Measurements from ENCODE around the gene TCF7L1.

DNA sequence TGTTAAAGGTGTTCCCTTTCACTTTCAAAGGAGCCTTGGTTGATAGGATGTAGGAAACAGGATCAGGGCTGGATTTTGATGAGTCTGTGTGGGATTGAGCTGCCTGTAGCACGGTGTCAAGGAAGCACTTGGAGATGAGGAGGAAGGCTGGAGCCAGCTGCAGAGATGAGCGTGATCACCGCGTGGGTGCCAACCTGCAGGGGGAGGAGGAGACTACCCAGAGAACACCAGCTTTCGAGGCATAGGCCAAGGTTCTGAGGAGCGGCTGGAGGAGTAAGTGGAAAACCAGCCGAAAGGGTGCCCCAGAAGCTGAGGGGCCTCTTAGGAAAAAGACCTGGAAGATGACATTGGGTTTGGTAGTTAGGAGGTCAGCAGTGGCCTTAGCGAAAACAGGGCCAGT, 130.4 kb downstream of the TCF7L1 start:
- TF ChIP-seq, protein P1, sequence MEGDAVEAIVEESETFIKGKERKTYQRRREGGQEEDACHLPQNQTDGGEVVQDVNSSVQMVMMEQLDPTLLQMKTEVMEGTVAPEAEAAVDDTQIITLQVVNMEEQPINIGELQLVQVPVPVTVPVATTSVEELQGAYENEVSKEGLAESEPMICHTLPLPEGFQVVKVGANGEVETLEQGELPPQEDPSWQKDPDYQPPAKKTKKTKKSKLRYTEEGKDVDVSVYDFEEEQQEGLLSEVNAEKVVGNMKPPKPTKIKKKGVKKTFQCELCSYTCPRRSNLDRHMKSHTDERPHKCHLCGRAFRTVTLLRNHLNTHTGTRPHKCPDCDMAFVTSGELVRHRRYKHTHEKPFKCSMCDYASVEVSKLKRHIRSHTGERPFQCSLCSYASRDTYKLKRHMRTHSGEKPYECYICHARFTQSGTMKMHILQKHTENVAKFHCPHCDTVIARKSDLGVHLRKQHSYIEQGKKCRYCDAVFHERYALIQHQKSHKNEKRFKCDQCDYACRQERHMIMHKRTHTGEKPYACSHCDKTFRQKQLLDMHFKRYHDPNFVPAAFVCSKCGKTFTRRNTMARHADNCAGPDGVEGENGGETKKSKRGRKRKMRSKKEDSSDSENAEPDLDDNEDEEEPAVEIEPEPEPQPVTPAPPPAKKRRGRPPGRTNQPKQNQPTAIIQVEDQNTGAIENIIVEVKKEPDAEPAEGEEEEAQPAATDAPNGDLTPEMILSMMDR (IDR thresholded peaks at IDR 0.05): no peak
- TF ChIP-seq POLR2AphosphoS5 (IDR thresholded peaks at IDR 0.05; ENCODE audit: low read depth, low read length): no peak
- TF ChIP-seq, protein P2, sequence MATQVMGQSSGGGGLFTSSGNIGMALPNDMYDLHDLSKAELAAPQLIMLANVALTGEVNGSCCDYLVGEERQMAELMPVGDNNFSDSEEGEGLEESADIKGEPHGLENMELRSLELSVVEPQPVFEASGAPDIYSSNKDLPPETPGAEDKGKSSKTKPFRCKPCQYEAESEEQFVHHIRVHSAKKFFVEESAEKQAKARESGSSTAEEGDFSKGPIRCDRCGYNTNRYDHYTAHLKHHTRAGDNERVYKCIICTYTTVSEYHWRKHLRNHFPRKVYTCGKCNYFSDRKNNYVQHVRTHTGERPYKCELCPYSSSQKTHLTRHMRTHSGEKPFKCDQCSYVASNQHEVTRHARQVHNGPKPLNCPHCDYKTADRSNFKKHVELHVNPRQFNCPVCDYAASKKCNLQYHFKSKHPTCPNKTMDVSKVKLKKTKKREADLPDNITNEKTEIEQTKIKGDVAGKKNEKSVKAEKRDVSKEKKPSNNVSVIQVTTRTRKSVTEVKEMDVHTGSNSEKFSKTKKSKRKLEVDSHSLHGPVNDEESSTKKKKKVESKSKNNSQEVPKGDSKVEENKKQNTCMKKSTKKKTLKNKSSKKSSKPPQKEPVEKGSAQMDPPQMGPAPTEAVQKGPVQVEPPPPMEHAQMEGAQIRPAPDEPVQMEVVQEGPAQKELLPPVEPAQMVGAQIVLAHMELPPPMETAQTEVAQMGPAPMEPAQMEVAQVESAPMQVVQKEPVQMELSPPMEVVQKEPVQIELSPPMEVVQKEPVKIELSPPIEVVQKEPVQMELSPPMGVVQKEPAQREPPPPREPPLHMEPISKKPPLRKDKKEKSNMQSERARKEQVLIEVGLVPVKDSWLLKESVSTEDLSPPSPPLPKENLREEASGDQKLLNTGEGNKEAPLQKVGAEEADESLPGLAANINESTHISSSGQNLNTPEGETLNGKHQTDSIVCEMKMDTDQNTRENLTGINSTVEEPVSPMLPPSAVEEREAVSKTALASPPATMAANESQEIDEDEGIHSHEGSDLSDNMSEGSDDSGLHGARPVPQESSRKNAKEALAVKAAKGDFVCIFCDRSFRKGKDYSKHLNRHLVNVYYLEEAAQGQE (IDR thresholded peaks at IDR 0.05; ENCODE audit: insufficient read depth in 1 of 2, low read depth in 2 of 2, low read length in 1 of 2): no peak
- no peak for TF ChIP-seq SIN3A (IDR thresholded peaks at IDR 0.05; ENCODE audit: borderline replicate concordance, insufficient read depth, low read depth, low read length)
- TF ChIP-seq TCF7L2 (IDR thresholded peaks at IDR 0.05; ENCODE audit: low read depth, low read length): no peak

Measured in Panc1 (cell line).